NCI-H2081 (cell line): ENCODE data around the gene BLCAP.
"Not testable (repeated sequence)": the region's sequence is repeated elsewhere in the genome, so short reads cannot be mapped to it uniquely, and the experiment has no call there.

Source experiments
- DNase-seq, 2 experiments: peaks; one replicate each; lab custom pipeline; 2025; lab: John Stamatoyannopoulos, UW

BLCAP gene

GRCh38 chr20:37515876-37516275 is 11.8 kb downstream of the BLCAP start:
- DNase-seq: no peak

GRCh38 chr20:37513779-37514359 is 13.8 kb downstream of the BLCAP start:
- DNase-seq: no peak

- no peak for DNase-seq
Observed at GRCh38 chr20:37511610-37512275, 15.9 kb downstream of the BLCAP start.

- no peak for DNase-seq
Observed at GRCh38 chr20:37510226-37510625, 17.4 kb downstream of the BLCAP start.

- DNase-seq: no peak
Observed at GRCh38 chr20:37506152-37506725, 21.4 kb downstream of the BLCAP start.

DNA sequence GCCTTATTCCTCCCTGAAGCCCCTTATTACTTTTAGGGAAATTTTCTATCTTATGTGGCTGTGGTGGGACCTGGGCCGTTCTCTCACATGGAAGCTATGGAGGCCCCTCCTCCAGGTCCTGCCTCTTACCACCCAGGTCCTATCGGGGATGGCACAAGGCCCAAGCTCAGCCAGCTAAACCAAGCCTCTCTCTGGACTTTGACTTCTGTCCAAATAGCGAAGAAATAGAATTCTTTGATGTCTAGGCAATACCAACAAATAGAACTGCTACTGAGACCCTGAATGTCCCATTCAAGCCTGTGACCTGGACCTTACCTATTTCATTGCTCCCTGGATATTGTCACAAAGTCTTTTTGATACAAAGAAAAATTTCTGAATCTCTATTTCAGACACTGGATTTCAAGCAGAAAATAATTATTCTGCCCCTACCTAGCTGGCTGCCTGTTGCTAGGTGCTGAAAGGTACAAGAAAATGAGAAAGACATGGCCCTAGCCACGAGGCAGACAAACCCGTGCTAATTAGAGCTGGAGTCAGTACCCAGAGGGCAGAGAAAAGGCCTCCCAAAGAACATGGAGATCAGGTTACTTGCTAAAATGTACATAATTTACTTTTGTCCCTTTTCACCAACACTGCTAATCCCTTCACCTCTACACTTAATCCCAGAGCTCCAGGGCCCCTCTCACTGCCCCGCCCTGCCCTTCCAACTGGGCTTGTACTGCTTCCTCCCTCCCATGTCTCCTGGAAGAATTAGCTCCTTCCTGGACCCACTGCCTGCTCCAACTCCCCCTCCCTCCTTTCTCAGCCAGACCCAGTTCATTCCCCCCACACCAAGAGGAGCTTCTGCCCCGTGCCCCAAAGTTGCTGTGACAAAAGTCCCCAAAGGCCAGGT is 22.2 kb downstream of the BLCAP start:
- DNase-seq: no peak

GRCh38 chr20:37504404-37505096 is 23.1 kb downstream of the BLCAP start:
- no peak for DNase-seq

DNA sequence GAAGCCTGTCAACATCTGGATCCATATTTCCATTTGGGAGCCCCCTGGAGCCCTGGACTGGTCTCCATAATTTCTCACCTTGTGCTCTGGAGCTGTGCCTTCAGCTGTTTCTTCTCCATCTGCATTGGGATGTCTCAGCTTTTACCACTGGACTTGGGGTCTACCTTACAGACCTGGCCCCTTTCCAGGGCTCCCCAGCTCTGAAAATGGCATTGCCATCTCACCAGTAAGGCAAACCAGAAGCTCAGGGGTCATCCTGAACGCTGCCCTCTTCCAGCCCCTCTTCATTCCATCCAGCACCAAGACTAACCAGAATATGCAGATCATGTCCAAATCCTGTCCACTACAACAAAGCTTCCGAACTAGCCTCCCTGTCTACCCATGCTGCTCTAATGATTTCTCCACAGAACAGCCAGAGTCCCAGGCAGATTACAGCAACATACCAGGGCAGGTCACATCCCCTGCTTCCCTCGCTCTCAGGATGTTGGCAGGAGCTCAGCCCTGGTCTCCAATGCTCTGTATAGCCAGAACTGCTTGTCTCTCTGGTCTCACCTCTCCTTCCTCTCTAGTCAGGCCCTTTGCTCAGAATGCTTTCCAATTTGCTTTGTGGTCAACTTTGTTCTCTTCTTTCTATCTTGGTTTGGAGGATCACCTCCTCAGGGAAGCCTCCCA is 24.3 kb downstream of the BLCAP start:
- DNase-seq: no peak

DNA sequence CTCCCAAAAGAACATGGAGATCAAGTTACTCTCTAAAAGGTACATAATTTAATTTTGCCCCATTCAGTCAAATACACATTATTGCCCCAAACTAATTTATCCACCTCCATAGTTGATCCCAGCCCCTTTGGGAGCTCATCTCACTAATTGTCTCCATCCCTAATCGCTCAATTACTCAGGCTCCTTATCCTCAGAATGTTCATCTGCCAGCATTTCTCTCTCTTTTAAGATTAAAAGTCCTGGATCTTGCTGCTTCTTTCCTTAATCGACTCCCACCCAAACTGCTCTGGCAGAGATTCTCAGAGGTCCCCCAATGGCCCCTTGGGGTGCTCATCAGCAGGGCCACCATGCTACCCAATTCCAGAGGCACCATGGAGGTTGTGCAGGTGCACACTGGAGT is 25.0 kb downstream of the BLCAP start:
- DNase-seq: no peak

DNA sequence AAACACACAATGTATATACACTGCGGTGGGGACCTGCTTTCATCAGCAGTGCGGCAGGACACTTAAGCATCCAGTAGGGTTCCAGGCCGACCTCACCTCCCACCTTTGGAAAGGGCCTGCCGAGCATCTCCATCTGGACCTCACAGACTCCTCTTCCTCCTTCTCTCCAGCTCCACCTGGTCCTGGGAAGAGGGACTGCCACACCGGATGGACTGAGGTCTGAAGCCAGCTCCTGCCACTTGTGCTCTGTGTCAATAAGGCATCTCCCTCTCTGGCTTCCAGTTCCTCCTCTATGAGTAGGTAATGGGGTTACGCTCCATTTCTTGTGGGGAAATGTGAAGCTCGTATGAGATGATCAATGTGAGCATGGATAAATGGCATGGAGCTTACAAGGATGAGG is 25.7 kb downstream of the BLCAP start:
- no peak for DNase-seq

DNA sequence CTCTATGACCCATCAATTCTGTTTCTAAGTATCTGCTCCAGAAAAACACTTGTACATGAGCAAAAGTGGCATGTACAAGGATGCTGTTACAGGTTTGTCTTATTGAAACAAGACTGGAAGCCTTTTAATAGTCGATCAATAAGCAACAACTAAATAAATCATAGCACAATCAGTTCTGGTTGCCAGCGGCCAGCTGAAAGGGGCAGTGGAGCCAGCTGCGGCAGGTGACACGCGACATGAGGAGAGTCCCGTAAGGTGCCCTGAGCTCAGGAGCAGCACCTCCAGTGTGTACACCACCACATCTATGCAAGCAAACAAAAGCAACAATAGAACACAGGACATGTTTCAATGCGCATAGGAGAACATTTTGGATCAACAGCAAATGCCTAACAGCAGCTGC is 27.4 kb downstream of the BLCAP start:
- no peak for DNase-seq

DNA sequence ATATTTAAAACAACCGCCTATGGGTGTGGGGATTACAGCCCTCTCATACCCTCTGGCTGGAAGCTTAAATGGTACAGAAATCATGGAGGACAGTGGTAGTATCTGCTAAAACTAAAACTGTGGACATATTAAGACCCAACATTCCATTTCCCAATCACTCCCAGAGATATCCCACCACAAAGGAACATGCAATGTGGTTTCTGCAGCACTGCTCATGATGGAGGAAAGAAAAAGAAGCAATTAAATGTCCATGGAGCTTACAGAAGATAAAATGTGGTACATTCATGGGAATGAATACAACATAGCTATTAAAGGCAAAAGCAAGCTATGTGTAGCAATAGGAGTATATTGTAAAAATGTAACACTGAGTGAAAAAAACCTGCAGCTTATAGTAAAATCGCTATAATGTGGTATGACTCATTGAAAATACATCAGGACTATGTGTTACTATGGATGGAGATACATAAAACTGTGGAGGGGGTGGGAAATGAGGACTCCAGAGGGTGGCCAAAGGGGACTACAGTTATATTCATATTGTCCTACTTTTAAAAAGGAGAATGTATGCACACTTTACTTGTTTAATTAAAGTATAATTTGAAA is 29.5 kb downstream of the BLCAP start:
- DNase-seq: peak in 1 of 2 experiments; percentile 44

DNA sequence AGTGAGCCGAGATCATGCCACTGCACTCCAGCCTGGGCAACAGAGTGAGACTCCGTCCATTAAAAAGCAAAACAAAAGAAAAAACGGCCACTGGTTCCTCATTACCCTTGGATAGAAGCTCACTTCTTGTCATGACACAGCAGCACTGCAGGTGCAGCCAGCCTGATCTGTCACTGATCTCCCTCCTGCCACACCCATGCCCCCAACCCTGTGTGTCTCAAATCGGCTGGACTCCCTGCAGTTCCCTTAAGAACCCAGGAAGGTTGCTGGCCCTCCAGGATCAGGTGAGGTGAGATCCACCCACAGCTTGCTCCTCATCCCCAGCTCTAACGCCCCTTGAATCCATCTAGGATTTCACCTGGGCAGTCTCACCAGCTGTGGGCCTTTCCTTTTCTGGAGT is 32.9 kb downstream of the BLCAP start:
- no peak for DNase-seq

DNA sequence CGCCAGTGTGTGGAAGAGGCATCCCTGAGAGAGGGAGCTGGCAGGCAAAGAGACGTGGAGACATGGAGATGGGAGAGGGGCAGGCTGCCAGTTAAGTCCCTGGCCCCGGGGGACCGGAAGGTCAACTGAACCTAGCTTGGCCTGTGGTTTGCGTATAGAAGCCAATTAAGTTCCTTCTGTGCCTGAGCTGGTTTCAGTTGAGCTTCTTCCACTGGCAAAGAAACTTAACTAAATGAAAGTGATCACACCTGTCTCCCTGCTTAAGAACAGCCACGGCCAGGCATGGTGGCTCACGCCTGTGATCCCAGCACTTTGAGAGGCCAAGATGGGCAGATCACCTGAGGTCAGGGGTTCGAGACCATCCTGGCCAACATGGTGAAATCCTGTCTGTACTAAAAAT is 33.4 kb downstream of the BLCAP start:
- DNase-seq: no peak

DNA sequence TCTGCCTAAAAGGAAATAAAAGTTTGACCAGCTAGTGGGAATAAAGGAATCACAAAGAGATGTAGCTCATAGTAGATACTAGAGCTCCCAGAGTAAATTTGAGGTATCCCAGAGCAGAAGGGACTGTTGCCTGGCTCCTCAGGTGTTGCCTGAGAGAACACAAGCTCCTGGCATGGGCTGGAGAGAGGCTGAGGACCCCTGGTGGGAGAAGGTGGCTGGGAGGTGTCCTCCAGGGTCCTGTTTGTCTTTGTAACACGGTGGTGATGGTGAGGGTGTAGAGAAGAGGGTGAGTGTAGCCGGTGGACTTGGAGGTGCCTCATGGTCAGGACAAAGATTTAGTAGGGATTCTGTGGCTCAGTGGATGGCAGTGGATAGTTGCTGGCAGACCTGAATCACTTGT is 34.7 kb downstream of the BLCAP start:
- DNase-seq: no peak

DNA sequence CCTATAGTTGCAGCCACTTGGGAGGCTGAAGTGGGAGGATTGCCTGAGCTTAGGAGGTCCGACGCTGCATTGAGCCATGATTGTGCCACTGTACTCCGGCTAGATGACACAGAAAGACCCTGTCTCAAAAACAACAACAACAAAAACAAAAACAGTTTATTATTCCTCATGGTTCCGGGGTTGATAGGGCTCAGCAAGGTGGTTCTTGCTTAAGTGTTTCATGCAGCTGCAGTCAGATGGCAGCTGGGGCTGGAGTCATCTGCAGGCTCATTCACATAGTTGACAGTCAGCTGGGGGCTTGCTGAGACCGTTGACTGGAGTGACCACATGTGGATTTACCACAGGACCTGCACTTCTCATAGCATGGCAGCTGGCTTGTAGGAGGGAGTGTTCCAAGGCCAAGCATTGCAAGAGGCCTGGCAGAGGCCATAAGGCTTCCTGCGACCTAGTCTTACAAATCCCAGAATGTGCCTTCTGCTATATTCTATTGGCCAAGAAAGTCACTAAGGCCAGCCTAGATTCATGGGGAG is 35.5 kb downstream of the BLCAP start:
- DNase-seq: no peak

- no peak for DNase-seq
Observed at GRCh38 chr20:37490663-37491350, 36.9 kb downstream of the BLCAP start.

DNA sequence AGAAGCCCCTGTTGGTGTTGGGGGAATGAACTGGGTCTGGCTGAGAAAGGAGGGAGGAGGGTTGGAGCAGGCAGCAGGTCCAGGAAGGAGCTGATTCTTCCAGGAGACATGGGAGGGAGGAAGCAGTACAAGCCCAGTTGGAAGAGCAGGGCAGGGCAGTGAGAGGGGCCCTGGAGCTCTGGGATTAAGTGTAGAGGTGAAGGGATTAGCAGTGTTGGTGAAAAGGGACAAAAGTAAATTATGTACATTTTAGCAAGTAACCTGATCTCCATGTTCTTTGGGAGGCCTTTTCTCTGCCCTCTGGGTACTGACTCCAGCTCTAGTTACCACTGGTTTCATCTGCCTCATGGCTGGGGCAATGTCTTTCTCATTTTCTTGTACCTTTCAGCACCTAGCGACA is 41.5 kb downstream of the BLCAP start:
- DNase-seq: not testable (repeated sequence)

DNA sequence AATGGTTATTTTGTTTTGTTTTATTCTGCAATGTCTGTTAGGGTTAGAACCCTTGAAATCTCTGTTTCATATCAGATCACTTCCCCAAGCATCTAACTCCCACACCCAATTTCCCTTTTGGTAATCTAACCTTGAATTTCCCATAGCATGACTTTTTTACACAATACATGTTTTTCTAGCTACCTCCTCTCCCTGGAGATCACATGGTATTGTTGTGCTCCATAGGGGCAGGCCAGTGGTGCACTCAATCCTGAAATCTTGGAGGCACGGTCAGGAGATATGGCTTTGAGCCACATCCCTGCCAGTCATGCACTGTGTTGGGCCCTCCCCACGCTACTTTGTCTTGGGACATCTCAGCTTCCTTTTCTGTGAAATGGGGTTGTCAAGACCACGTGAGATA is 43.3 kb downstream of the BLCAP start:
- DNase-seq: no peak

GRCh38 chr20:37481610-37482009 is 46.1 kb downstream of the BLCAP start:
- no peak for DNase-seq
